ENCODE measurements around the gene DDN.

DDN gene

GRCh38 chr12:49025463-49025862, 26.3 kb upstream of the DDN start:
- TF ChIP-seq CTCF (IDR thresholded peaks at IDR 0.05; ENCODE audit: low read depth, low read length) = no peak
- no peak for DNase-seq
- H3K4me3 ChIP-seq (ENCODE audit: low read depth, low read length) = no peak overlapping the region
- H3K27me3 ChIP-seq (ENCODE audit: insufficient read depth, low read depth, severe bottlenecking) = no peaks in the 10 kb centered on the region
- peaks cover 88% of the 10 kb centered on the region for H3K36me3 ChIP-seq
- H3K27ac ChIP-seq = no peak overlapping the region
- no peaks in the 10 kb centered on the region for H3K9me3 ChIP-seq (ENCODE audit: severe bottlenecking)

- H3K27me3 ChIP-seq (ENCODE audit: insufficient read depth, low read depth, severe bottlenecking) = no peaks in the 10 kb centered on the region
- H3K9me3 ChIP-seq (ENCODE audit: severe bottlenecking) = no peaks in the 10 kb centered on the region
- no peak for TF ChIP-seq CTCF (IDR thresholded peaks at IDR 0.05; ENCODE audit: low read depth, low read length)
- DNase-seq = no peak
- H3K4me3 ChIP-seq (ENCODE audit: low read depth, low read length) = no peak overlapping the region
- H3K27ac ChIP-seq = no peak overlapping the region
- H3K36me3 ChIP-seq = peaks cover 81% of the 10 kb centered on the region
Observed at GRCh38 chr12:49024543-49024942, 25.4 kb upstream of the DDN start.

- no peak overlapping the region for H3K4me3 ChIP-seq (ENCODE audit: low read depth, low read length)
Observed at GRCh38 chr12:49023812-49024211, 24.6 kb upstream of the DDN start.

GRCh38 chr12:49022558-49023178, 23.5 kb upstream of the DDN start:
- TF ChIP-seq CTCF (IDR thresholded peaks at IDR 0.05; ENCODE audit: low read depth, low read length) = no peak
- no peak overlapping the region for H3K4me3 ChIP-seq (ENCODE audit: low read depth, low read length)
- H3K36me3 ChIP-seq = peaks cover 62% of the 10 kb centered on the region
- no peaks in the 10 kb centered on the region for H3K27me3 ChIP-seq (ENCODE audit: insufficient read depth, low read depth, severe bottlenecking)
- no peak for DNase-seq
- H3K27ac ChIP-seq = no peak overlapping the region
- no peaks in the 10 kb centered on the region for H3K9me3 ChIP-seq (ENCODE audit: severe bottlenecking)

More at GRCh38 chr12:49023812-49024211, 24.6 kb upstream of the DDN start:
- TF ChIP-seq CTCF (IDR thresholded peaks at IDR 0.05; ENCODE audit: low read depth, low read length) = no peak
- Histone ChIP-seq H3K9me3 (ENCODE audit: severe bottlenecking) (no peaks in the 10 kb centered on the region), H3K36me3 (peaks cover 73% of the 10 kb centered on the region), H3K27me3 (ENCODE audit: insufficient read depth, low read depth, severe bottlenecking) (no peaks in the 10 kb centered on the region), H3K27ac (no peak overlapping the region)
- no peak for DNase-seq

- Histone ChIP-seq H3K36me3 (peaks cover 52% of the 10 kb centered on the region), H3K27me3 (ENCODE audit: insufficient read depth, low read depth, severe bottlenecking) (no peaks in the 10 kb centered on the region), H3K9me3 (ENCODE audit: severe bottlenecking) (no peaks in the 10 kb centered on the region), H3K27ac (no peak overlapping the region), H3K4me3 (ENCODE audit: low read depth, low read length) (no peak overlapping the region)
- TF ChIP-seq CTCF (IDR thresholded peaks at IDR 0.05; ENCODE audit: low read depth, low read length) = no peak
- no peak for DNase-seq
Observed at GRCh38 chr12:49021292-49021915, 22.2 kb upstream of the DDN start.

GRCh38 chr12:49020441-49020840, 21.3 kb upstream of the DDN start:
- H3K27ac ChIP-seq = no peak overlapping the region
- no peak for TF ChIP-seq CTCF (IDR thresholded peaks at IDR 0.05; ENCODE audit: low read depth, low read length)
- H3K4me3 ChIP-seq (ENCODE audit: low read depth, low read length) = no peak overlapping the region
- no peaks in the 10 kb centered on the region for H3K9me3 ChIP-seq (ENCODE audit: severe bottlenecking)
- no peak for DNase-seq
- peaks cover 42% of the 10 kb centered on the region for H3K36me3 ChIP-seq
- H3K27me3 ChIP-seq (ENCODE audit: insufficient read depth, low read depth, severe bottlenecking) = no peaks in the 10 kb centered on the region
